ENCODE data around the gene ADM. TPM values are rescaled to one million over a fixed set of nuclear protein-coding genes. Genes with fewer than 3 reads are reported as not detected.

ADM gene
- polyA plus RNA-seq, 1 donor: 11.8 TPM

GRCh38 chr11:10329935-10330334 is 25.1 kb downstream of the ADM start:
- DNase-seq: no peak

DNA sequence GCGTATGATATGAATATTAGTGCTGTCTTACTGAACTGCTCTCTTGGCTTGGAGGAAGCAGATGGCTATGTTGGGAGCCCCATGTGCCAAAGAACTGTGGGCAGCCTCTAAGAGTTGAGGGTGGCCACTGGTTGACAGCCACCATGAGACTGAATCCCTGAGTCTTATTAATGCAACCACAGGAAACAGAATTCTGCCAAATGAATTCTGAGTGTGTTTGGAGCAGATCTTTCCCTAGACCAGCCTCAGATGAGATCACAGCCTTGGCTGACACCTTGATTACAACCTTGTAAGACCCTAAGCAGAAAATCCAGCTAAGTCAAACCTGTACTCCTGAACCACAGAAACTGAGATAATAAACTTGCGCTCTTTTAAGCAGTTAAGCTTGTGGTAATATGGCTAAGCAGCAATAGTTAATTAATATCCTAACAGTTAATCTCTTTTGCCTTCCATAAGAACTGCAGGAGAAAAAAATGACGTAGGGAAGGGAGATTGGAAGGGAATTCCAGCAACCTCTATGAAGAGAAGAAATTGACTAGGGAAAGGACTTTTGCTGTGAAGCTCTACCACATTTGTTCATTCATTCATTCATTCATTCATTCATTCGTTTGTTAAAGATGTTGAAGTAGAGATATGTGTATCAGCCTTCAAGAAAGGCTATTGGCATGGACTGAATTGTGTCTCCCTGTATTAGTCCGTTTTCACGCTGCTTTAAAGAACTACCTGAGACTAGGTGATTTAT is 26.8 kb downstream of the ADM start:
- DNase-seq: no peak

GRCh38 chr11:10333490-10333889 is 28.6 kb downstream of the ADM start:
- DNase-seq: no peak

DNA sequence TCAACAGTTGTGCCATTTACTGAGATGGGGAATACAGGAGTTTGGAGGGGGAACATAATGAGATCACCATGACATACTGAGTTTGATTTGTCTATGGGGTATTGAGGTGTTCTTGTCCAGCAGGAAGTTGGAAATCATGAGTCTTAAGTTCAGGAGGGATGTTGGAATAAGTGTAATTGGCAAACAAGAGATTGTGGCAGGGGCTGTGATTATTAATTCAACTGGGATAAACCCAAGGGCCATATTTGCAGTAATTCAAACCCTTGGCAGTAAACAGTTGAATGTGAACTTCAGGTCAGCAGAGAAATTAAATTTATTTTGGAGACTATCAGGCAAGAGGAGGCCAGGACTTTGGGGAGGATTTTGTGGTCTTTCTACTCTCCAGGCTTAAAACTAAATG is 33.4 kb downstream of the ADM start:
- DNase-seq: peak; percentile 68

DNA sequence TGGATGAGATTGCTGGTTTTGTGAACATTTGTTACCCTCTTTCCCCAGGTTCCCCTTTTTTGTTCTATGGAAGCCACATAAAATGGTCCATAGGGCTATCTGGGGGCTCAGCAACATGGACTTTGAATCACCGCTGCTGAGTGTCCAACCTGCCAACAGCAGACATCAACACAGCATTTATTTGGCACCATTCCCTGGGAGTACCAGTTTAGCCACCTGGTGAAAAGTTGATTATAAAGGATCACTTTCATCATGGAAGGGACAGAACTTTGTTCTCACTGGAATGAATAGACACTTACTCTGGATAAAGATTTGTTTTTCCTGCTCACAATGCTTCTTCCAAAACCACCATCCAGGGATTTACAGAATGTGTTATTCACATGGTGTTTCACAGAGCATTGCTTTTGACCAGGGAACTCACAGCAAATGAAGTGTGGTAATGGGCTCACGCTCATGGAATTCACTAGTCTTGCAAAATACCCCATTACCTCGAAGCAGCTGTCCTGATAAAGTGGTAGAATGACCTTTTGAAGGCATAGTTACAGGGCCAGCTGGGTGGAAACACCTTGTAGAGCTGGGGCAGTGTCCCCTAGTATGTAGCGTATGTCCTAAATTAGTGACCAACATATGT is 43.9 kb downstream of the ADM start:
- no peak for DNase-seq

- no peak for DNase-seq
Observed at GRCh38 chr11:10349281-10349665, 44.4 kb downstream of the ADM start.

DNA sequence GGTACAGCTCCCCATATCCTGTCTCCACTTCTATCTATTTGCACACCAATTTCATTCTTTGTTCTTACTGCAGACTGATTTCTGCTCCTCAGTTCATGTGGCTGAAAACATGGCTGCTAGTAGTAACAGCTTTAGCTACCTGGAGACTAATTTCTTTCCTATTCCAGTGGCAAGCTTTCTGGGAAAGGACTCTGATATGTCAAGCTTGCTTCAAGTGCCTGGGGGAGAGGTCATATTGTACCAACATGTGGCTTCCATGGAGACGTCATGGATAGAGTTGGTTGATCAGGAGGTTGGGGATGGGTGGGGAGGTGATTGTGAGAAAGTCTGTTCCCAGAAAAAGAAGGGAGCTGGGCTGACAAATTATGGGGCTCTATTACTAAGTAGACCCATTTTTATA is 44.9 kb downstream of the ADM start:
- no peak for DNase-seq

GRCh38 chr11:10350334-10350733 is 45.5 kb downstream of the ADM start:
- DNase-seq: no peak

GRCh38 chr11:10351435-10351764 is 46.5 kb downstream of the ADM start:
- no peak for DNase-seq

DNA sequence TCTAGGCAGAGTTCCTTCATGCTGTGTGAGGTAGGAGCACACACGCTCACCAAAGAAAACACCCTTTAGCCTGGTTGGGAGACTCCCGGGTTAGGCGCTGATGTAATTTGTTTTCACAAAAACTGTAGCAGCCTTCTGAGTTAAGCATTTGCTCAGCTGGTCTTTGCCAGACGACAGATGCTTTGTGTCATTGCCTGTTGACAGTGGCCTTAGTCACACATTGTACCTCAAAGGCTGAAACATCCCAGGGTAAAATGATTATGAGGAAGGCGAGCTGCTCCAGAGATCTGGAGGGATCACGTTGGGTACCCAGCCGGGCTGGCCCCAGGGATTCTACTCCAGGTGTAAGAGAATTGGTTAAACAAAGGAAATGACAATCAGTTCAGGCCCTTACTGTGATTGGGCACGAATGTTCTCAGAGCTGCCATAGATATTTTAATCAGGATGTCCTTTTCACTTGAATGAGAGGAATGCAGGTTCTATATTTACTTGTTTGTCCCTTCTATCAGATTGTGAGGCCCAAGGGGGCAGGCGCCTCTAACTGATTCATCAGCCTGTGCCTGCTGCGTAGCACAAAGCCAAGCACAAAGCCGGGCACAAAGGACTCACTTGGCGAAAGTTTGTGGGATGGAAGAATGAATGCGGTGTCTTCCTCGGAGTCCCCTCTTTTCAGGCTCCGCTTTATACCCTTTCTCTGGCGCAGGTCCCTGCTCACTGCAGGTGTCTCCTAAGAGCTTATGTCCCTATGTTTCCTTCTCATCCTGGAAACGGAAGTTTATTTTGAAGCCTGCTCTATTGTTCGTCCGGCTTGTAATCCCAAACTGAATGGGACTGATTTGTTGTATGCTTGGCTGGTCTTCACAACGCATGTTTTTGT is 47.1 kb downstream of the ADM start:
- no peak for DNase-seq

DNA sequence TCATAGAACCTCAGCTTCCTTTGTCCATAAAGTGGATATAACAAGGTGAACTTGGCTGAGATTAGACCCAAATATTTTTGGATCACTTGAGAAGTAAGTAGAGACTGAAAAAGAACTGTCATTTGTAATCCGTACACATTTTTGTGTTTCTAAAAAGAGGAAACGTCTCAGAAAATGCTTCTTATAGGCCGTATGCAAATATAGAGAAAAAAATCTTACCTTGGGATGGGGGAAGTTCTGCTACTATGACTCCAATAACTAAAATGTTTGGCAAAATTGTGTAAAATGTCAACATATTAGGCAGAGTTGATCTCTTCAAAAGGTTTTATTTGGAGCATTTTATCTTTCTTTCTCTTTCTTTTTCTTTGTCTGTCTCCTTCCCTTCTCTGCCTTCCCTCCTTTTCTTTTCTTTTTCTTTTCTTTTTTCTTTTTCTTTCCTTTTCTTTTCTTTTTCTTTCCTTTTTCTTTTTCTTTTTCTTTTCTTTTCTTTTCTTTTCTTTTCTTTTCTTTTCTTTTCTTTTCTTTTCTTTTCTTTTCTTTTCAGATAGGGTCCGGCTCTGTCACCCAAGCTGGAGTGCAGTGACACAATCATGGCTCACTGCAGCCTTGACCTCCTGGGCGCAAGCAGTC is 48.2 kb downstream of the ADM start:
- DNase-seq: no peak

- DNase-seq: no peak
Observed at GRCh38 chr11:10354389-10354788, 49.5 kb downstream of the ADM start.

GRCh38 chr11:10355257-10355661 is 50.4 kb downstream of the ADM start:
- no peak for DNase-seq

GRCh38 chr11:10356161-10356560 is 51.3 kb downstream of the ADM start:
- no peak for DNase-seq

Other genes with a start within 250 kb of the ADM start
- gene SBF2, start 10.9 kb upstream of the ADM start, polyA plus RNA-seq (ENCODE audit: insufficient read length): 24.9 TPM
- 5.0 TPM for gene AMPD3, start 150.2 kb downstream of the ADM start, polyA plus RNA-seq (ENCODE audit: insufficient read length)
- 23.9 TPM for gene RNF141, start 236.1 kb downstream of the ADM start, polyA plus RNA-seq (ENCODE audit: insufficient read length)